Ishikawa (cell line): ENCODE results near the gene SRSF7.

Experiments used
- CEBPB ChIP-seq: IDR thresholded peaks from 2 replicates; pipeline ENCODE4 v1.6.1; 2012
- CREB1 ChIP-seq: IDR thresholded peaks from 2 replicates; pipeline ENCODE4 v1.6.1; 2012; ENCODE audit warnings: low read depth
- EGR1 ChIP-seq: IDR thresholded peaks from 2 replicates; pipeline ENCODE4 v1.6.1; 2012
- EP300 ChIP-seq: IDR thresholded peaks from 2 replicates; pipeline ENCODE4 v1.6.1; 2012; ENCODE audit warnings: borderline replicate concordance
- FOXM1 ChIP-seq: IDR thresholded peaks from 2 replicates; pipeline ENCODE4 v1.6.1; 2012; ENCODE audit warnings: low read depth, borderline replicate concordance
- NFIC ChIP-seq: IDR thresholded peaks from 2 replicates; pipeline ENCODE4 v1.6.1; 2012
- RAD21 ChIP-seq: IDR thresholded peaks from 2 replicates; pipeline ENCODE4 v1.6.1; 2012; ENCODE audit warnings: low read depth
- REST ChIP-seq: IDR thresholded peaks from 2 replicates; pipeline ENCODE4 v1.6.1; 2012; ENCODE audit warnings: low read depth, mild to moderate bottlenecking
- TAF1 ChIP-seq: IDR thresholded peaks from 2 replicates; pipeline ENCODE4 v1.6.1; 2012; ENCODE audit warnings: low read depth, mild to moderate bottlenecking
- TCF12 ChIP-seq: IDR thresholded peaks from 2 replicates; pipeline ENCODE4 v1.6.1; 2012; ENCODE audit warnings: low read depth
- TEAD4 ChIP-seq: IDR thresholded peaks from 2 replicates; pipeline ENCODE4 v1.6.1; 2012
- USF1 ChIP-seq: IDR thresholded peaks from 2 replicates; pipeline ENCODE4 v1.6.1; 2012
- YY1 ChIP-seq: IDR thresholded peaks from 2 replicates; pipeline ENCODE4 v1.6.1; 2012; ENCODE audit warnings: low read depth
- ZBTB7A ChIP-seq: IDR thresholded peaks from 2 replicates; pipeline ENCODE4 v1.6.1; 2012; ENCODE audit warnings: low read depth
- TF ChIP-seq, protein P1 (sequence below): IDR thresholded peaks from 2 replicates; pipeline ENCODE4 v1.6.1; 2012

Gene SRSF7

GRCh38 chr2:38775097-38775920, 24.1 kb upstream of the SRSF7 start:
- TF ChIP-seq EP300 (no peak), EGR1 (no peak), CEBPB (no peak), FOXM1 (no peak), NFIC (no peak), YY1 (no peak), TEAD4 (no peak), TAF1 (no peak), ZBTB7A (no peak), CREB1 (no peak), TCF12 (no peak), USF1 (no peak)
- TF ChIP-seq, protein P1, sequence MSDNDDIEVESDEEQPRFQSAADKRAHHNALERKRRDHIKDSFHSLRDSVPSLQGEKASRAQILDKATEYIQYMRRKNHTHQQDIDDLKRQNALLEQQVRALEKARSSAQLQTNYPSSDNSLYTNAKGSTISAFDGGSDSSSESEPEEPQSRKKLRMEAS = no peak

GRCh38 chr2:38771632-38772031, 20.5 kb upstream of the SRSF7 start:
- no peak for TF ChIP-seq USF1
- TF ChIP-seq YY1 = no peak
- no peak for TF ChIP-seq TCF12
- no peak for TF ChIP-seq ZBTB7A
- TF ChIP-seq REST = no peak
- TF ChIP-seq TEAD4 = no peak
- TF ChIP-seq, protein P1 = no peak
- TF ChIP-seq TAF1 = no peak
- no peak for TF ChIP-seq CREB1
- no peak for TF ChIP-seq EGR1
- no peak for TF ChIP-seq EP300
- no peak for TF ChIP-seq NFIC
- no peak for TF ChIP-seq CEBPB
- no peak for TF ChIP-seq FOXM1
- no peak for TF ChIP-seq RAD21

DNA sequence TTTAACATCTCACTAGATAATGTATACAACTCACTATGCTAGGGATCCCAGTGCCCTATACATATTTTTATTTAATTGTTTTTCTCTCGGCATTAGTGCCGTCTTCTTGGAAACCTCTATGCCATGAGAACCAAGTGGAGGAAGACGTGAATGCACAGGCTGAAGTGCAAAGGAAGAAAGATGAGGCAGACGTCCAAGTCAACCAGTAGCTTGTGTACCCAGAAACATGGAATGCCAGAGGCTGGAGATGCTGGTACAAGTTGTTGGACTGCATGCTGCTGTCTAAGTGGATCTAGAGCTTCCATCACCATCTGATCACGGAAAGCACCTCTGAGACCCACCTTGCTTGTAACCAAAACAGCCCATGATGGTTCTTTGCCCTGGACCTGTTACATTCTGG, 14.4 kb upstream of the SRSF7 start:
- TF ChIP-seq EP300 (no peak), FOXM1 (no peak), ZBTB7A (no peak), YY1 (no peak), CEBPB (no peak), USF1 (no peak)
- TF ChIP-seq, protein P1 = no peak

DNA sequence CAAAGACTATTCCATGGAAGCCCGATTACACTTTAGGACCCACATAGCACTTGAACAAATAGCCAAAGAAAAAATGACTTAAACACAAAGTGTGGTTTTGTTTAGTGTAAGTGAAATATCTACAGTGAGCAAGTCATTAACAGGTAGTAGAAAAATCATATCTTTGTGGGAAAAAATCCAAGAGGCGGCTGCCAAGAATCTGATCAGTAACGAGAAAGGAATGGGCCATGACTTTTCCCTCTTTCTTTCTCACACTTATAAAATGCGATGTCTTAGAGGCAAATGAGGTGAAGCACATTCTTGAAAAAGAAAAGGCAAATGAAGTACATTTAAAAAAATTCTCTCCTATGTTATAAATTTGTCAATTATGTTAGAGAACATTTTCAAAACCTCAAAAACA, 14.0 kb upstream of the SRSF7 start:
- no peak for TF ChIP-seq ZBTB7A
- TF ChIP-seq NFIC = no peak
- no peak for TF ChIP-seq EGR1

DNA sequence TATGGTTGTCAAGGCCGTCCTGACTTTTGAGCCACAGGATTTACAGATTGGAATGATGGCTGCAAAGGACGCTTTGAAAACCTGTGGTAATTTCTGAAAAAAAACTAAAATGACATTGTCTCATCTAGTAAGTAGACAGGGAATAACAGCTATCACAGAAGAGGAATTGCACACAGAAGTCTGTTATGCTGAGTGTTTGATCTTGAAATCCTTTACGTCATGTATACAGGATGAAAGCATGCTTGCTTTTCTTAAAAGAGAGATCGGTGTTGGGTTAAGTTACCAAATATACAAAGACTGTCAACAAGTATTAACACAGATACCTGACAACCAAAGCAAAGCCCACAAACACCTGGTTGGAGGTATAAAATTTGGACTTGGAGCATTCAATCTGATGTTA, 12.6 kb upstream of the SRSF7 start:
- TF ChIP-seq CREB1 (no peak), EP300 (no peak), REST (no peak), CEBPB (no peak), RAD21 (no peak), FOXM1 (no peak), YY1 (no peak), TEAD4 (no peak), EGR1 (no peak), ZBTB7A (no peak), TCF12 (no peak), USF1 (no peak), NFIC (no peak), TAF1 (no peak)
- TF ChIP-seq, protein P1 = no peak
